ENCODE data around the gene DRICH1.

DNA sequence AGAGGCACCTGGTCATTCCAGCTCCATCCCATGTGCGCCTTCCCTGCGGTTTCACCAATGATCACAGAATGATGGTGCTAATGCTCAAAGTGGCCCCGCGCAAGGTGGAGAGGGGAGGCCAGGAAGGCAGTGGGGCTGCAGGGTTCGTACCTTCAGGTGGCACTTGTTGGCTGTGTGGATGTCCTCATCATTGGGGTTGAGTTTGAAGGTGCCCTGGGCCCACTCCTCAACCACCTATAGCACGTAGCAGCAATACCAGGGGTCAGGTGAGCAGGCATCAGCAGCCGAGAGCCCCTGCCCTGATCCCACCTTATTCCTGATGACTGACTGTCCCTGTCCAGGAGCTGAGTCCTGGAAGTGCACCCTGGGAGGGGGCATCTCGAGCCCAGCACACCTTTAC, 20.6 kb upstream of the DRICH1 start:
- TF ChIP-seq, protein P1, sequence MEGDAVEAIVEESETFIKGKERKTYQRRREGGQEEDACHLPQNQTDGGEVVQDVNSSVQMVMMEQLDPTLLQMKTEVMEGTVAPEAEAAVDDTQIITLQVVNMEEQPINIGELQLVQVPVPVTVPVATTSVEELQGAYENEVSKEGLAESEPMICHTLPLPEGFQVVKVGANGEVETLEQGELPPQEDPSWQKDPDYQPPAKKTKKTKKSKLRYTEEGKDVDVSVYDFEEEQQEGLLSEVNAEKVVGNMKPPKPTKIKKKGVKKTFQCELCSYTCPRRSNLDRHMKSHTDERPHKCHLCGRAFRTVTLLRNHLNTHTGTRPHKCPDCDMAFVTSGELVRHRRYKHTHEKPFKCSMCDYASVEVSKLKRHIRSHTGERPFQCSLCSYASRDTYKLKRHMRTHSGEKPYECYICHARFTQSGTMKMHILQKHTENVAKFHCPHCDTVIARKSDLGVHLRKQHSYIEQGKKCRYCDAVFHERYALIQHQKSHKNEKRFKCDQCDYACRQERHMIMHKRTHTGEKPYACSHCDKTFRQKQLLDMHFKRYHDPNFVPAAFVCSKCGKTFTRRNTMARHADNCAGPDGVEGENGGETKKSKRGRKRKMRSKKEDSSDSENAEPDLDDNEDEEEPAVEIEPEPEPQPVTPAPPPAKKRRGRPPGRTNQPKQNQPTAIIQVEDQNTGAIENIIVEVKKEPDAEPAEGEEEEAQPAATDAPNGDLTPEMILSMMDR (IDR thresholded peaks at IDR 0.05; ENCODE audit: poor library complexity), result no peak
- TF ChIP-seq EZH2phosphoT487 (IDR thresholded peaks at IDR 0.05; ENCODE audit: low read depth, severe bottlenecking, unreplicated experiment), result no peak
